ENCODE data around the gene UQCRC2.
"Not testable (repeated sequence)": the region's sequence is repeated elsewhere in the genome, so short reads cannot be mapped to it uniquely, and the experiment has no call there.

The UQCRC2 gene

GRCh38 chr16:21982108-21982507, 28.9 kb downstream of the UQCRC2 start:
- no peak for DNase-seq (ENCODE audit: low read depth in 2 of 2)

DNA sequence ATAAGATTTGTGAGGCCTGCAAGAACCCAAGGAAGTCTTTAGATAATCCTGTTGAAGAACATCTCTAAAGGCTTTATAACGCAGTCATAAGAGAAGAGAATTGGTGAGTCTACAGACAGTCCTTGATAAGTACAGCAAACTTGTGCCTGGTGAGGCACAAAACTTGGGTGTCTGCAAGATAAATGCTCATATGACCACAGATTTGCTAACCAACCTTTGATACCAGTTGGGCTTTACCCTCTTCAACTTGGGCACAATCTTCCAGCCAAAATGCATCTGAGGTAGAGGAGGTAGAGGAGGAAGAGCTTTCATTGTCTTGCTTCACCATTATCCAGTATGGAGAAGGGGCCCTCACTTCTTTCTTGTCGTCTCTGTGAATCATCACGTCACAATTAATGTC, 30.9 kb downstream of the UQCRC2 start:
- DNase-seq (ENCODE audit: low read depth in 2 of 2): no peak

GRCh38 chr16:21985524-21985923, 32.4 kb downstream of the UQCRC2 start:
- no peak for DNase-seq (ENCODE audit: low read depth in 2 of 2)

DNA sequence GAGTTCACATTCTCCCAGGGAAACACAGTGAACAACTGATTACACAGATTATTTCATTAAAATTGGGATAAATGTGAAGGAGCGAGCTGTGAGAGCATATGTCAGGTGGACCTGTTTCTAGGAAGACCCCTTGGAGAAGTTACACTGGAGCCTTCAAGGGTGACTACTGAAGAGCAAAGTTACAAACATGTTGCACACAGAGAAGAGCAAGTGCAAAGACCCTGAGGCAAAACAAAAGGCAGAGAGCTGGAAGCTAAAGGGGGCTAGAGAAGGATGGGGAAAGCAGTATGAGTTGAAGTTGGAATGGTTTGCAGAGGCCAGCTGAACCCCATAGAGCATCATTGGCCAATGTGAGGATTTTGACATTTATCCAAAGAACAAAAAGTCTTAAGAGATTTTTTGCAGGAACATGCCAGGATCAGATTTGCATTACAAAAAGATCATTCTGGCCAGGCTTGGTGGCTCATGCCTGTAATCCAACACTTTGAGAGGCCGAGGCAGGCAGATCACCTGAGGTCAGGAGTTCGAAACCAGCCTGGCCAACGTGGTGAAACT, 33.6 kb downstream of the UQCRC2 start:
- DNase-seq (ENCODE audit: low read depth in 2 of 2): no peak

DNA sequence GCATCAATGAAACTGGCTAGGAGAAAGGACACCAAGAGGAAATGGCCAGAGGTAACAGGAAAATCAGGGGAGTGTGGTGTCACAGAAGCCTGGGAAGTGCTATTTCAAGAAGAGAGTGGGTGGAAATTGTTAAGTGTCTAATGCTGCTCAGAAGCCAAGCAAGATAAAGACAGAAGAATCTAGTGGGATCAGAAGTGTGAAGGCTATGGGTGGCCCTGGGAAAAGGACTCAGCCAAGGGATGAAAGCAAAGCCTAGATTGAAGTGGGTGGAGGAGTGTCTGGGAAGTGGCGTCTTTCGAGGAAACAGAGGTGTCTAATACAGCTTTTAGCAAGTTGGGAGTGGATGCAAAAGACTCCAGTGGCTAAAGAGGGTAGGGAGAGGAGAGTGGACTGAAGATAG, 34.3 kb downstream of the UQCRC2 start:
- no peak for DNase-seq (ENCODE audit: low read depth in 2 of 2)

- no peak for DNase-seq (ENCODE audit: low read depth in 2 of 2)
Measured at GRCh38 chr16:21989133-21989532, 36.0 kb downstream of the UQCRC2 start.

DNA sequence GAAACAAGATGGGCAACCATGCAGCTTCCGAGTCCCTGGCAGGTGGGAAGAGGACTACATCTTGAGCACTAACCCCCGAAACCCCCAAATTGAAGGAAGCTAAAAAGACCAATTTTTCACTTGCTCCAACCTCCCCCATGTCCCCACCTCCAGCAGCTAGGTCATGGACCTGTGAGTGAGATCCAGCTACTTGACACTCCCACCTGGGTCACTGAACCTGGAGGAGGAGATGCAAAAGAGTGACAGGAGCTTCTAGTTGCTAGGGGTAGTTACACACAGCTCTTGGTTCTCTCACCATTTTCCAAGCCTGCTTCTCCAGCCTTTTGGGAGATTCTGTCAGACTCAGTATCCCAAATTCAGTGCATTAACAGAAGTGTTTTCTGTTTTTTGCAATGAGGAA, 36.6 kb downstream of the UQCRC2 start:
- no peak for DNase-seq (ENCODE audit: low read depth in 2 of 2)

- DNase-seq (ENCODE audit: low read depth in 2 of 2): no peak
Measured at GRCh38 chr16:21990381-21990944, 37.3 kb downstream of the UQCRC2 start.

DNA sequence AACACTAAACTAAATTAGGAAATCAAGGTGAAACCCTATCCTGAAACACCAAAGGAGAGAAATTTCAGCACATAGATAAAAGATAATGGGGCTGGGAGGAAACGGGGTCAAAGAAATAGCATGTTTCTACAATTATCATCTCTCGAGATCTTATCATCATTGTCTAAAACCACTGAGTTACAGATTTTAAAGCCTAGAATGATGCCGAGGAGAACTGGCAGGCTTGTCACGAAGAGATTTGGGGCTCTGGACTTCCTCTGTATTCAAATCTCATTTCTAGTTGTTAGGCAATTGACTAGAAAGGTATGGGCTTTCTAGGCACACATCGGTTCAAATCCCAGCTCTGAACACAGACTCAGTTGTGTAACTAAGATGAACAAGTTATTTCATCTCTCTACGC, 38.5 kb downstream of the UQCRC2 start:
- DNase-seq (ENCODE audit: low read depth in 2 of 2): no peak

DNA sequence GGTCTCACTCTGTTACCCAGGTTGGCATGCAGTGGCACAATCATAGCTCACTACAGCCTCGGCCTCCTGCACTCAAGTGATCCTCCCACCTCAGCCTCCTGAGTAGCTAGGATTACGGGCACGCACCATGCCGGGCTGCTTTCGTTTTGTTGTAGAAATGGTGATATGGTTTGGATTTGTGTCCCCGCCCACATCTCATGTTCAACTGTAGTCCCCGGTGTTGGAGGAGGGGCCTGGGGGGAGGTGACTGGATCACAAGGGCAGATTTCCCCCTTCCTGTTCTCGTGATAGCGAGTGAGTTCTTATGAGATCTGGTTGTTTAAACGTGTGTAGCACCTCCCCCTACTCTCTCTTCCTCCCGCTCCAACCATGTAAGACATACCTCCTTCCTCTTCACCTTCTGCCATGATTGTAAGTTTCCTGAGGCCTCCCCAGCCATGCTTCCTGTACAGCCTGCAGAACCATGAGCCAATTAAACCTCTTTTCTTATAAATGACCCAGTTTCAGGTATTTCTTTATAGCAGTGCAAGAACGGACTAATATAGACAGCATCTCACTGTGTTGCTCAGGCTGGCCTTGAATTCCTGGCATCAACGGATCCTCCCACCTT, 41.8 kb downstream of the UQCRC2 start:
- no peak for DNase-seq (ENCODE audit: low read depth in 2 of 2)

DNA sequence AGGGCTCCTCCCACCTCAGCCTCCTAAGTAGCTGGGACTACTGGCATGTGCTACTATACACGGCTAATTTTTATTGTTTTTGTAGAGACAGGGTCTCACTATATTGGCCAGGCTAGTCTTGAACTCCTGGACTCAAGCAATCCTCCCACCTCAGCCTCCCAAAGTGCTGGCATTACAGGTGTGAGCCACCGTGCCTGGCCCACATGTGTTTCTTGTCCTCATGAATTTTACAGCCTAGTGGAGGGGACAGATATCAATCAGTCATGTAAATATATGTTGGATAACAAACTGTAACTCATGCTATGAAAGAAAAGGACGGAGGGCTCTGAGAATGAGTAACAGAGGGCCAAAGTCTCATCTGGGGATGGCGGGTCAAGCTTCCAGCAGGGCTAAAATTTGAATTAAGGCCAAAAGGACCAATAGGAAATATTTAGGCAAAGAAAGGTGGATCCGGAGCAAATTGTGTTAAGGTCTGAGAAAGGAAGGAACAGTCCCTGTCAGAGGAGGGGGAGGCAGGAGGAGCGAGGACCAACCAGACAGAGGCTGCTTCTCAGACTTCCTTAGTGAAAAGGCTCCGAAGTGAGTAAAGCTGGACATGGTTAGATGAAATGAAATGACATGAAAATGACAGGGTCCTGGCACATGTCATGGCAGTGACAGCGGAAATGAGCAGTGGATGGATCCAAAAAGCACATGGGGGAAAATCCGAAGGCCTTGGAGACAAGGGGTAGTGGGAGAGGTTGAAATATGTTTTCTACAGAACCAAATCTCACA, 43.9 kb downstream of the UQCRC2 start:
- no peak for DNase-seq (ENCODE audit: low read depth in 2 of 2)

GRCh38 chr16:21997697-21998480, 44.7 kb downstream of the UQCRC2 start:
- DNase-seq (ENCODE audit: low read depth in 2 of 2): no peak

DNA sequence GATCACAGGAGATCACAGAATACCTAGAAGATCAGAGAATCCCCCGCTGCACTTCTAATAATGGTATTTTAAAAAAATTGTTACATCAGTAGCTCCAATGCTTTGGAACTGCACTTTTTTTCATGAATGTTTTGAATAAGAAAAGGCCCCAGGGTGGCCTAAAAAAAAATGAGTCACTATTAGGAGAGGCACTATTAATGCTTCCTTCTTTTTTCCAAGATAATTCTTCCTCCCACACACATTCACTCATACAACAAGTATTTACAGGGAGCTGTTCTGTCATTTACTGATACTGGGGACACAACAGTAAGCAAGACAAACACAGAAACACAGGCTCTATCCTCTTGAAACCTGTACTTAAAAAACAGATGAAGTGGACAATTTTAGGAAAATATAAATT, 48.4 kb downstream of the UQCRC2 start:
- DNase-seq (ENCODE audit: low read depth in 2 of 2): no peak

GRCh38 chr16:22002047-22002446, 48.9 kb downstream of the UQCRC2 start:
- DNase-seq (ENCODE audit: low read depth in 2 of 2): not testable (repeated sequence)

- no peak for DNase-seq (ENCODE audit: low read depth in 2 of 2)
Measured at GRCh38 chr16:22003195-22003594, 50.0 kb downstream of the UQCRC2 start.

DNA sequence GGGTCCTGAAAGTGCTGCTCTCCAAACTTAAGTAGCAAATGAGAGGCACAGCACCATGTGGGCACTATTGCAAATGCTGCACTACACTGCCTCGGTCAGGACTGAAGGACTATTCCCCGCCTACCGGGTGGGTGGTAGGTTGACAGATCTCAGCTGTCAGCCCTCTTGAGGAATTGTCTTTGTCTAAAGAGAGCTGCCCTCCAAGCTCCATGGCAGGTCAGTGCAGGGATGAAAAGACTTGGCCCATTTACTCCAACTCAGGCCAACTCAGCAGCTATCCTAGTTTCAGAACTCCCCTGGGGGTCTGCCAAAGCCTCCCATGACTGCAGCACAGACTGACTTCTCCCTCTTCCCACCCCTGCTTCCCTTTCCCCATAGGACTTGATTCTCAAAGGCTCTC, 51.2 kb downstream of the UQCRC2 start:
- DNase-seq (ENCODE audit: low read depth in 2 of 2): no peak

DNA sequence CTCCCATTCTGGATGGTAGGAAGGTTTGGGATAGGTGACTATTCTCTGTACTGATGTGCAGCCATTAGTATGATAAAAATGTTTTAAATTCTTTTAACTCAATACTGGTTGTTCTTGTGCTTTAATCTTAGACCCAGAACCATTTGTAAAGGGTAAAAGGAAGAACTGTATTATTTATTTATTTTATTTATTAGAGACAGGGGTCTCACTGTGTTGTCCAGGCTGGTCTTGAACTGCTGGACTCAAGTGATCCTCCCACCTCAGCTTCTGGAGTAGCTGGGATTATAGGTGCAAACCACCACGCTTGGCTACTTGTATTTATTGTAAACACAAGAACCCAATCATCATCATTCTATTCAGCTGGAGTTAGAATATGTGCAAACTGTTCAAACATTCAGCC, 52.6 kb downstream of the UQCRC2 start:
- DNase-seq (ENCODE audit: low read depth in 2 of 2): no peak

DNA sequence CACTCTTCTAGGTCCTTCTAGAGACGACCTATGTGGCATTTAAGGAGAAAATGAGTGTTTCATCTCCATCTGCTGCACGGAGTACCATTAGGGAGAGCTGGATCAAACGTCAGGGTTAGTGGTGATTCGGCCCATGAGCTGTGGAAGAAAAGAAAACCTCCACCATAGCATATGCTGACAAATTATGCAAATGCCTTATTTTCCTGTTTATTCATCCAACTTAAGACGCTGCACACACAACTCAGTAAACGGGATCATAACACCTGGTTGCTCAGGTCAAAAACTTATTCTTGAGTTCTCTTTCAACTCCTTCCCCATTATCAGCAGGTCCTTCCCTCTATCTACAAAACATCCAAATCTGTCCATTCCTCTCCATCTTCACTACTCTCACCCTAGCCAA, 53.5 kb downstream of the UQCRC2 start:
- no peak for DNase-seq (ENCODE audit: low read depth in 2 of 2)

DNA sequence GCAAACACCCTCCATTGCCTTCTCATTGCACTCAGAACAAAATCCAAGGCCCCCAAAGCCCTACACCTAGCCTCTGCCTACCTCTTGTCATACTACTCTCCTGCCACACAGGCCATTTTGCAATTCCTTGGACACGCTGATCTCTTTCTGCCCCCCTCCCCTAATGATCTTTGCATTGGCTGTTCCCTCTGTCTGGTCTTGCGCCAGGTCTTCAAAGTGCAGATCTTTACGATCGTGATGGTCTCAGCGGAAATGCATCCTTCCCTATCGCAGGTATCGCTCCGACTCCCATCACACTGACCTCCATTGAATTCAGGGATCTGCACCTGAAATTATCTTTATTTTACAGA, 54.0 kb downstream of the UQCRC2 start:
- DNase-seq (ENCODE audit: low read depth in 2 of 2): no peak

DNA sequence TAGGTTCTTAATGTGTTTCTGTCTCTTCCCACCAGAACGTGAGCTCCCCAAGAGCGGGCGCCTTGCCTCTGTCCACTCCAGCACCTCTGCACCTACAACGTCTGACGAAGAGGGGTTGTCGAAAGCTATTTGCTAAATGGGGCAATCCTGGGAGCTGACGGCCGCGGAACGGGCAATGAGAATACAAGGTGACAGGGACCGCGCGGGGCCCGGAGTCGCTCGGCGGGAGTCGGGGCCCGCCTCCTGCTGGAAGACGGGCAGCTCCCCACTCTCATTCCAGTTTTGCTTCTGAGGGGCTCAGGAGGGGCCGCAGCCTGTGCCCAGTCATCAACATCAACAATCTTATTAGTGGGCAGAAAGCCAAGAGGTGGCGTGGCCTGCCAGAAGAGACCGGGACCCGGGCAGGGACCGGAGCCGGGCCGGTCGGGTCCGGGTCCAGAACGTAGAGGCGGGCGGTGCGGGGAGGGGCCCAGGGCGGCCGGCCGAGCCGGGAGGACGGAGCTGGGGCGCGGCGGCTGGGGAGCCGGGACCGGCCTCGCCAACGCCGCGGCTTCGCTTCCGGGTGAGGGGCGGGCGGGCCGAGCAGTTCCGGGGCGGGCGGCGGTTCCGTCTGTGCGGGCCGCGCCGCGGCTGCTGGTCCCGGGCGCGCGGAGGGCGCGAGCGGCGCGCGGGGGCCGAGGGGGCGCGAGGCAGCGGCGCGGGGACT, 54.5 kb downstream of the UQCRC2 start, which contains the start of gene MOSMO:
Gene MOSMO, plus strand, starts transcription at position 603 of the 706 bp plus-strand sequence. CDS start 191 bp downstream, outside the sequence.
- DNase-seq (ENCODE audit: low read depth in 2 of 2): peak; percentile 26 to 36

DNA sequence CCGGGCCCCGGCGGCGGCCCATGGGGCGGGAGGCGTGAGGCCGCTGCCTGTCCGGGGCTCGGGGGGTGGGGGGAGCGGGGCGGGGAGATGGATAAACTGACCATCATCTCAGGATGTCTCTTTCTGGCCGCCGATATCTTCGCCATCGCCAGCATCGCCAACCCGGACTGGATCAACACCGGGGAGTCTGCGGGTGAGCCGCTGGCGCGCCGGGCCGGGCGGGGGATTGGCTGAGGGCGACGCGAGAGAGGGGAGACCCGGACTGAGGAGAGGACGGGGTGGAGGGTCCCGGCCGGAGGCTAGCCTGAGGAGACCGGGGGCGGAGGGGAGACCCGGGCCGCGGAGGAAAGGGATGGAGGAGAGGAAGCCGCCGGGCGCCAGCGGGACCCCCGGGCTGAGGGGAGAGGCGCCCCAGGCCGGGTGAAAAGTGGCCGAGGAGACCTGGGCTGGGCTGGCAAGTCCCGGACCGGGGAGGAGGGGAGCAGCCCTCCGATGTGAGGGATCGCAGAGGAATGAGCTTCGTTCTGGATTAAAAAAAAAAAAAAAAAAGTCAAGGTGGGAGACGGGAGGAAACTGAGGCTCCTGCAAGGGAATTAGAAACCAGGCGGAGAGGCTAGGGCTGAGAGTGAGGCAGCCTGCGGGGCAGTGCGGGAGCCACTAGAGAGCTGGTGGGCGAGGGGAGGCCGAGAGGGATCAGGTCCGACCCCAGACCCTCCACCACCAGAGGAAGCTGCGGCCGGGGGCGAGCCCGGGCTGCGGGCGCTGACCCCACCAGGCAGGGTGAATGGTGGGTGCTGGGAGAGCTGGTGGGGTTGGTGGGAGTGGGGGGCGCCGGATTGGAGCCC, 55.3 kb downstream of the UQCRC2 start:
- no peak for DNase-seq (ENCODE audit: low read depth in 2 of 2)

All from stimulated activated CD4-positive, alpha-beta T cell treated with anti-CD3 and anti-CD28 coated beads, Interleukin-1b, Interleukin-23, amount 100 ng/mL, for 1 hour (primary cell).